ENCODE measurements around the gene PNLIPRP2.

PNLIPRP2 gene

DNA sequence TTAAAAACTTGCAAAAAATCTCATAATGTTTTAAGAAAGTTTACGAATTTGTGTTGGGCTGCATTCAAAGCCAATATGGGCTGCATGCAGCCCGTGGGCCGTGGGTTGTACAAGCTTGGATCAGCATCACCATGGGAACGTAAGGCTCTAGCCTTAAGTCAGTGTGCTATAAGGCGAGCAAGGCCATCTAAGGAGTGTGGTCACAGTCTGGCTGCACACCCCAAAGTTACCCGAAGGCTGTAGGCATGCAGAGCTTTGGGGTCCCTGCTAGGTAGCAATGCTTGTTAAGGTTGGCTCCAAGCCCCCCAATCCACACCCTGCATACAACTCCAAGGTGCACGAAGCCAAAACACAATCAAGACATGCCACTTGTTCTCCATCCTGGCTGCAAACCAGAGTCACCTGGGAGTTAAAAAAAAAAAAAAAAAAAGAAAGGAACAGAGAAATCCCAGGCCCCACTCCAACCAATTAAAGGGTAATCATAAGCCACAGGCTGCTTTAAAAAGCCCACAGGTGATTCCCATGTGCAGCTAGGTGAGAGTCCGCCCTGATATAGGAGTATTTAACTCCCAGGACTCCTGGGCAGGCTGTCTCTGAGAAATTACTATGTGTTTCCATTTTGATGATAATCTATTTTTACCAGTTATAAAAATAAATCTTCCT lies 8.5 kb upstream of the PNLIPRP2 start:
- in situ Hi-C loops (cut with MboI; ENCODE audit: low sequenced_read_pairs), result no loop called here

DNA sequence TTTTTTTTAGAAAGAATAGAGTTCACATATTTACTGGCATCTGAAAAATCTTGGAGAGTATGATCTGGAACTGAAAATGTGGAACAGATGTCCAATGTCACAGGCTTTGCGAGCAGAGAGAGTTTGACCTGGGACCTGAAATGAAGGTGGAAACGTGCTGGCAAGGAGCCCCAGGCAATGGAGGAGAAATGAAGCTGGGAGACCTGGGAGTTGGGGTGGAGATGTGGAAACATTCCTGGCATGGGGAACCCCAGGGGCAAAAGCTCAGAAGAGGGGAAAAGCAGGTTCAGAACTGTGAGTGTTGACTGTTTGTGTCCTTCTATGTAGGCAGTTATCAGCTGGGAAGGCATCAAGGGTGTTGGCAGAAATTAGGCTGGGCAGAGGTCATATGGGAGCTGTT lies 7.3 kb upstream of the PNLIPRP2 start:
- in situ Hi-C loops (cut with MboI; ENCODE audit: low sequenced_read_pairs), result no loop called here

DNA sequence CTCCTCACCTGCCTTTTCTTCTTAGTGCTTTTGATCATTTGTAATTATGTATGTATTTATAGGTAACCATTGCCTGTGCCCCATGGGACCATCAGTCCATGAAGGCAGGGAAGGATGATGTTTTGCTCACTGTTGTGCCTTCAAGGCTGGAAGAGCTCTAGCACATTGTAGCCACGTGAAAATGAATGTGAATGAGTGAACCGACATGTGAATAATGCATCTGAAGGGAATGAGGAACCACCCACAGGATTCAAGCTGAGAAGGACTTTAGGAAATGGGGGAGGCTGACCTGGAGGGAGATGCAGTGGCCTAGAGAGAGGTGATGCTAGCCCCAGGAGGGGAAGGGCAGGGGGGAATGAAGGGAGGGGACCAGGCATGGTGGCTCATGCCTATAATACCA lies 6.0 kb upstream of the PNLIPRP2 start:
- in situ Hi-C loops (cut with MboI; ENCODE audit: low sequenced_read_pairs), result no loop called here

DNA sequence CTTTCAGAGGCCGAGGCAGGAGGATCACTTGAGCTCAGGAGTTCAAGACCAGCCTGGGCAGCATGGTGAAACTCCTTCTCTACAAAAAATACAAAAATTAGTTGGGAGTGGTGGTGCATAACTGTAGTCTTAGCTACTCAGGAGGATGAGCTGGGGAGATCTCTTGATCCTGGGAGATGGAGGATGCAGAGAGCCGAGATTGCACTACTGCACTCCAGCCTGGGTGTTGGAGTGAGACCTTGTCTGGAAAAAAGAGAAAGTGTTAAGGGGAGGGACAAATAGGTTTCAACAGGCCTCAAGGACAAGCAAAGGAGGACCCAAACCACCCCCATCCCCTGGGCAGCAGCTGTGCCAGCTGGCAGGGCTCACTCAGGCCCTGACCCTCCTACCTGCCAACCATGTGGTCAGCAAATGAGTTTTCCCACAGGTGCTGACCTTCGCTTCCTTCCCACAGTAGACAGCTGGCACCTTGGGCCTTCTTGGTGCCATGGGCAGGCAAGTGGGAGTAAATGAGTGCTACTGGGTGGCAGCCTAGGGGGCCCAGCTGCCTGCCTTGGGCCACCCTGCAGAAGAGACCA lies 5.5 kb upstream of the PNLIPRP2 start:
- in situ Hi-C loops (cut with MboI; ENCODE audit: low sequenced_read_pairs), result no loop called here

DNA sequence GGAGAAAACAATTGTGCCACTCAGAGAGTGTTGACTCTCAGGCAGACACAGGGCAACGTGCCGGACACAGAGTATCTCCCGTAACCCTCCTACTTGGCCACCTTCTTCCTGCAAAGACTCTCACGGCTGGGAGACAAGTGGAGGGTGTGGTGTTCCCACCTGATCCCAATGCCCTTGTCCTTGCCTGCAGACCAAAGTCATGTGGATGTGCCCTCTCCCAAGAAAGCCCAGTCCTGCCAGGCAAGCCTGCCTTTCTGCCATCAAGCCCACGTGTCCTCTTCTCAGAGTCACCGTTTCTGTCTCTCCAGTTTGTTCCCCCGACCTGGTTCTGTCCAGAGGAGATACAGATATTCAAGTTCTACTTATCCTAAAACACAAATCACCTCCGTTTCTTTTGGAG lies 723 bp downstream of the PNLIPRP2 start:
- in situ Hi-C loops (cut with MboI; ENCODE audit: low sequenced_read_pairs), result no loop called here

DNA sequence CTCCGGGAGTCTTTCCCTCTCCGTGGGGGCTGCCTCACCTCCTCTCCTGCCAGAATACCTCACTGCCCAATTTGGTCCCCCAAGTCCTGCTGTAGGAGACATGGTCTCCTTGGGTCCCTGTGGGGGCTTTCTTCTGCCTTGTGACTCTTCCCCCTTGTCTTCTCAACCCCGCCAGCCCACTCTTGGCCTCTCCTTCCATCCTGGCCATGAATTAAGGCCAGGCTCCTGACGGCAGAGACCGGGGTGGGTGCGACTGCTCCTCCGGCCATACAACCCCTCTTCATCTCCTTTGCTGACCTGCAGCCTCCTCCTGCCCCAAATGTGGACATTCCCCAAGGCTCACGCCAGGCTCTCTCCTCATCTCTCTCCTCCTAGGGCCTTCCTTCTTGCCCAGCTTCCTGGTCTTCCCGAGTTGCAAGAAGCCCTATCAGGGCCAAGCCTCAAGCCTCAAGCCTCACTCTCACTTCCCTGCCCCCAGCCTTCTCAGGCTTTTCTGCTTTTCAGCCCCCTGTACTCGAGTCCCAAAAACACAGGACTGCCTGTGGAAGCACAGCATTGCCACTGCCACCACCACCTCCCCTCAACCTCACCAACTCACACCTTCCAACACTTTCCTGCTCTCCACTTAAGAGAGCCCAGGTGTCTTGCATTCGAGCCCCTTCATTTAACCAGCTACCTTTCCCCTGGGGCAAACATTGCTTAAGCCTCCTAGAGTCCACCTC lies 1.3 kb downstream of the PNLIPRP2 start:
- in situ Hi-C loops (cut with MboI; ENCODE audit: low sequenced_read_pairs), result no loop called here

DNA sequence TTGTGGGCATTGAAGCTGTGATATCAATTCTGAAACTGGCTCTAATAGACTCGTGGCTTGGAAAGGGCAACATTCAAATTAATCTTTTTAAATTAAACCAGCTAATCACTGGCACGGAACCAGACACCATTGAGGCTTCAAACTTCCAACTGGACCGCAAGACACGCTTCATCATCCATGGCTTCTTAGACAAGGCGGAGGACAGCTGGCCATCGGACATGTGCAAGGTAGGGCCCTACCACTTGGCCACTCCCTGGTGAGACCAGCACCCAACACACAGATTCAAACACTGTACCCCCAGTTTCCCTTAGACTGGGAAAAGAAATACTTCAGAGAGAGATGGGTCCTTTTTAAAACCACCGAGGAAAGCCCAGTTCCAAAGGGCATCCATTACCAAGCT lies 5.1 kb downstream of the PNLIPRP2 start:
- in situ Hi-C loops (cut with MboI; ENCODE audit: low sequenced_read_pairs), result no loop called here

DNA sequence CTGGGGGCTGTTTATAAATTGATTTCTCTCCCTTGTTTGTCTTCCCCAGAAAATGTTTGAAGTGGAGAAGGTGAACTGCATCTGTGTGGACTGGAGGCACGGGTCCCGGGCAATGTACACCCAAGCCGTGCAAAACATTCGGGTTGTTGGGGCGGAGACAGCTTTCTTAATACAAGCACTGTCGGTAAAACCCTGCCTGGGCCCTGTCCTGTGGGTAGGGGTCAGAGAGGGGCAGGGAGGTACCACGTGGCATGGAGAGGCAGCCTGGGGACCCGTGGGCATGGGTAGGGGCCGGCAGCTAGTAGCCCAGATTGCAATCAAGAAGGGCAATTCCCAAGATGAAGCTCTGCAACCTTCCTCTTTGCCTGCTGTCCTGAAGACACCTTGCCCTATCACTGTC lies 6.1 kb downstream of the PNLIPRP2 start:
- in situ Hi-C loops (cut with MboI; ENCODE audit: low sequenced_read_pairs), result no loop called here

DNA sequence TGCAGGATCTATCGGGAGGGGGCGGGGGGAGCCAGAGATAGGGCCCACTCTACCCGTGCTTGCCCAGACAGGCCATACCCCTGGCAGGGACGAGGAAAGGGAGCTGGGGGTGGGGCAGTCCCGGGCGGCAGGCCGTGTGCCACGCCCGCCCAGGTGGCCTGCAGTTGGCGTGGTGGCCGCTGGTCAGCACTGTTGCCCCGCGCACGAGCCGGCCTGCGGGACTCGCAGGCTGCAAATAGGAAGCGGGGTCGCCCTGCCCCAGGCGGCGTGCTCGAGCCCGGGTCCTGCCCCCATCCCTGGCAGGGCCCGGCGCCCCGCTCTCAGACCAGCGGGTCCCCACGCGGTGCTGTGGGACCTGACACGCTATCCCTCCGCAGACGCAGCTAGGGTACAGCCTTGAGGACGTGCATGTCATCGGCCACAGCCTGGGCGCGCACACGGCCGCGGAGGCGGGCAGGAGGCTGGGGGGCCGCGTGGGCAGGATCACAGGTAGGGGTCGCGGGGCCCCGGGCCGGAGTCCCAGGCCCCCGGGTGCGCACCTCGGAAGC lies 6.7 kb downstream of the PNLIPRP2 start:
- in situ Hi-C loops (cut with MboI; ENCODE audit: low sequenced_read_pairs), result no loop called here

DNA sequence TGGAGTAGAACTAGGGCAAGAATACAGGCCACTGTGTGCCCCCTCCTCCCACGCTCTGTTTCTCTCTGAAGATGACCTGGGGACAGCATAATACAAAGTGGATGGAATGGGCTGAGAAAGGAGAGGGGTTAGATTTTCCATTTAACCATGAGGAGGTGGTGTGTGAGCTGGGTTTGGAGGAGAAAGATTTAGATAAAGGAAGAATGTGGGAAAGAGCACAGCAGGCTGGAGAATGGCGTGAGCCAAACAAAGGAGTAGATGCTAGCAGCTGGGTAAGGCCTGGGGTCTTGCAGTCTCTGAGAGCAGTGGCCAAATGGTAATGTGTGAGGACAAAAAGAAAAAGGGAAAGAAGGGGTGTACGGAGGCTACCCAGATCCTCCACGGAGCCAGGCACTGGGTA lies 8.6 kb downstream of the PNLIPRP2 start:
- in situ Hi-C loops (cut with MboI; ENCODE audit: low sequenced_read_pairs), result no loop called here

DNA sequence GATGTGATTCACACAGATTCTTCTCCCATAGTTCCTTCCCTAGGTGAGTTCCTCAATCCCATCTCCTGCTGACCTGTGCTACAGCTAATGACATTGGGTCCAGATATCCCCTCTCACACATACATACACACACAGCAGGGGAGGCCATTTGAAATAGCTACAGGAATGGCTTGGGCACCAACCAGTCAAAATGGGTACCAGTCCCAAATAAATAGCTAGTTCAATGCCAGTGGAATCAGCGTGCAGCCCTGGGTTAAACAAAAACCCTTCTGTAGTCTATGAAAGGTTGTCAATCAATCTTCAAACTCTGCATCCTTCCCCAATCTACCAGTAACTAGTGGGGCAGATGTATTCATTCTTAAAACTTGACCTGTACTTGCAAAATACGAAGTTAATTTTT lies 9.3 kb downstream of the PNLIPRP2 start:
- in situ Hi-C loops (cut with MboI; ENCODE audit: low sequenced_read_pairs), result no loop called here

DNA sequence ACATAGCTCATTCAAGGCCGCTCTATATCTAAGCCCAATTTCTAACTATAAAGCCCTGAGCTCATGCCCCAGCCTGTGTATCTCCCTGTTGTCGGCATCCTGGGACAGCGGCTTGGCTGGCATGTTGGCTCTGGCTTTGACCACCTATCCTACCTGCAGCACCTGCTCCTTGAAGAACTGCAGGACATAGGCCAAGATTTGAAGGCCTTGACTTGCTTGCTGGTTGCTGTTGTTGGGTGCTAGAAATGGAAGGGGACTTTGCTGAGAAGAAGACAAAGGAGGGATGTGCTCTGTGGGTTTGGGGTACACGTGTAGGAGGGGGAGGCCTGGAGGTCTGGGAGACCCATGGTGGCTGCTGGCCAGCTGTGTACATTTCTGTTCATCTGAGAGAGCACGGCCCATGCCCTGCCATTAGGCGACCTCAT lies 11.1 kb downstream of the PNLIPRP2 start:
- in situ Hi-C loops (cut with MboI; ENCODE audit: low sequenced_read_pairs), result no loop called here

DNA sequence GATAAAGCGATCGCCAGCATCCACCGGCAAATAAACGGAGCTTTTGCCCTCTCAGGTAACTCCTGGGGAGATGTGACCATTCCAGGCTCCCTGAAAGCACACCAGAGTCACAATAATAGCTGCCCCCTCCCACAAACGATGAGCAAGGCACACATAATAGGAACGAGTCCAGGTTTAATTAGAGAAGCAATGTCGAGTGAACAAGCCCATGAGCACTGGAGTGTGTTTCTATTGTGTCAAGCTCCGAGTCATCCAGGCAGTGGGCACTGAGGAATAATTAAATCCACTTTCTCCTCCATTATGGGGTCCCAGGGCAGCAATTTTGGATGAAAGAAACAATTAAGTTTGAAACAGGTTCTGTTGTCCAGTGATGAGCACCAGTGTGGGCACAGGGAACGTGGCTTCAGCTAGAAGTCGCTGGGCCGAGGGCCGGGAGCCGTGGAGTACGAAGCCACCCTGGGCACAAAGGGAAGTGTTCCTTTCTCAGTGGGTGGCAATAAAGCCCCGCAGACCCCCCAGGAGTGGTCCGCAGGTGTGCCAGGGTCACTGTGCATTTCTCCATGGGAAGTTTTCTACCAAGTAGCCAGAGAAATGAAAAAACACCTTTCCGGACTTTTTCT lies 12.0 kb downstream of the PNLIPRP2 start:
- in situ Hi-C loops (cut with MboI; ENCODE audit: low sequenced_read_pairs), result no loop called here

DNA sequence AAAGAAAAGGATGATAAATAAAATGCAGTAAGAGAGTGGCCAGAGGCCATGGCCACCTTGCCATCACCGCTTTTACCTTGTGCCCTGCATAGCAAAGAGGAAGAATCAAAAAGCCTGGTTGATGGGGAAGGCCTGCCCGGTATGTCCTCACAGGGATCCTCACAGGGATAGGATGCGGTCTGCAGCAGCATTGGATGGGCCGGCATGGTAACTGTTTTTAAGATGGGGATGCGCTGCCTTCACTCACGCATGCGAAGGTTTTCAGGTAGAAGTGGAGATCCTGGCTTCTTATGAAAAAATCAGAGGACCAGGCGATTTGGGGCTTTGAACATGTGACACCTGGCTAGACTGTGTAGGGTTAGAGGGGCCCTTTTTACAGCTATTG lies 12.5 kb downstream of the PNLIPRP2 start:
- in situ Hi-C loops (cut with MboI; ENCODE audit: low sequenced_read_pairs), result no loop called here

DNA sequence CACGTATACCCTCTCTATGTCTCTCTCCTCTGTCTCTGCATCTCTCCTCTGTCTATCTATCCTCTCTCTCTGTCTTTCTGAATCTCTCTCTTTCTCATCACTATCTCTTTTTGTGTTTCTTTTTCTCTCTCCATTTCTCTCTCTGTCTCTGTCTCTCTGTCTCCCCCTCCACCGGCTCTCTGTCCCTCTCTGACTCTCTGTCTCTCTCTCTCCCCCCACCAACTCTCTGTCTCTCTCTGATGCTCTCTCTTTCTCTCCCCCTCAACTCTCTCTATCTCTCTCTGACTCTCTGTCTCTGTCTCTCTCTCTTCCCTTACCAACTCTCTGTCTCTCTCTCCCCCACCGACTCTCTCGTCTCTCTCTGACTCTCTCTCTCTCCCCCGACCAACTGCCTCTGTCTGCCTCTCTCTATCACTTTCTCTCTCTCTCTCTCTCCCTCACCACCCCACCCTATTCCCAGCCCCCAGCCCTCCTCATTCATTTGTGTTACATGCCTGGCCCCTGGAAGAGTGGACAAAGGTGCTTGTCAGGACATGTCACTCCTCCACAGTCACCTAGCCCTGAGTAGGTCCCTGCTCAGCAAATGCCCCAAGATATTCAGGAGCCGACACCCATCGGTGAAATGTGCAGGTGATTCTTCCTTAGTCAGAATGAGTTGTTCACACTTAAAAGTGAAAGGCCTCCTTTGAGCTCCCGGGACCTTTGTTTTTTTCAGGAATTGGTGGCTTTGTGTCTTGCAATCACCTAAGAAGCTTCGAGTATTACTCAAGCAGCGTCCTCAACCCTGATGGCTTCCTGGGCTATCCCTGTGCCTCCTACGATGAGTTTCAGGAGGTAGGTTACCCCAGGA lies 13.6 kb downstream of the PNLIPRP2 start:
- in situ Hi-C loops (cut with MboI; ENCODE audit: low sequenced_read_pairs), result no loop called here

DNA sequence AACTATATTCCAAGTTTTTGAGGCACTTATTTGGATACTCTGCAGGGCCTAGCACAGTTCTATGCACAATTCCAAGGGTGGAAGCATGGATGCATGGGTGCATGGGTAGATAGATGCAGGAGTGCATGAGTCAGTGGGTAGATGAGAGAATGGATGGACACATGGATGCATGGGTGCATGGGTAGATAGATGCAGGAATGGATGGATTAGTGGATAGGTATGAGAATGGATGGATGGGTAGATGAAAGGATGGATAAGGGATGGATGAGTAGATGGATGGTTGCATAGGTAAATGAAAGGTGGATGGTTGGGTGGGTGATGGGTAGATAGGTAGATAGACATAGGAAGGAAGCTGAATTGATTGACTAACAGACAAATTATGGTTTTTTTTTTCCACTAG lies 15.6 kb downstream of the PNLIPRP2 start:
- in situ Hi-C loops (cut with MboI; ENCODE audit: low sequenced_read_pairs), result no loop called here

DNA sequence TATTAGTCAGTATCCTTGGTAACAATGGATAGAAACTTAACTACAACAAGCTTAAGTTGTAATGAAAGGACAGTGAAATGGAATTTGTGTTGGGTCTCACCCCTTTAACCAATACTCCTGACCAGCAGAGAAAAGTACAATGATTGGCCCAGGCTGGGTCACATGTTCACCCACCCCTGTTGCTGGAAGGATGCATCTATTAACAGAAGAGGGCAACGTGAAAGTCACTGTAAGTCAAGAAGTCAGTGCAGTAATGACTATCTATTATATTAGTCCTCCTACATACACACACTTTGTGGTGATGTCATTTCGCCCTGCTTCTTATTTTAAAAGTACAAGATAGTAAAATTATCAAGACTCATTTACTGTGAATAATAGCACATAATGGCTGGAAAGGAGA lies 16.2 kb downstream of the PNLIPRP2 start:
- in situ Hi-C loops (cut with MboI; ENCODE audit: low sequenced_read_pairs), result no loop called here

DNA sequence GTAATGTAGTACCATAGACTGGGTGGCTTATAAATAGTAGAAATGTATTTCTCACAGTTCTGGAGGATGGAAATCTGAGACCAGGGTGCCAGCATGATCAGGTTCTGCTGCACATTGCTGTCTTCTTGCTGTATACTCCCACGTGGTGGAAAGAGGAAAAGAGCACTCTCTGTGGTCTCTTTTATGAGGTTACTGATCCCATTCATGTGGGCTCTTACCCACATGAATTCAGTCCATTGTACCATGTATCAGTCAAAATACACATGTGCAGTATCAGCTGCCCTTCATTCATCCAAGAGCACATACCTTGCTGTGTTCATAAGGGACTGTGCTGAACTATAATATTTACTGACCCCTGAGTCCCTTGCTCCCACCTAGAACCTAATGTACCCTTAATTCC lies 17.1 kb downstream of the PNLIPRP2 start:
- in situ Hi-C loops (cut with MboI; ENCODE audit: low sequenced_read_pairs), result no loop called here

DNA sequence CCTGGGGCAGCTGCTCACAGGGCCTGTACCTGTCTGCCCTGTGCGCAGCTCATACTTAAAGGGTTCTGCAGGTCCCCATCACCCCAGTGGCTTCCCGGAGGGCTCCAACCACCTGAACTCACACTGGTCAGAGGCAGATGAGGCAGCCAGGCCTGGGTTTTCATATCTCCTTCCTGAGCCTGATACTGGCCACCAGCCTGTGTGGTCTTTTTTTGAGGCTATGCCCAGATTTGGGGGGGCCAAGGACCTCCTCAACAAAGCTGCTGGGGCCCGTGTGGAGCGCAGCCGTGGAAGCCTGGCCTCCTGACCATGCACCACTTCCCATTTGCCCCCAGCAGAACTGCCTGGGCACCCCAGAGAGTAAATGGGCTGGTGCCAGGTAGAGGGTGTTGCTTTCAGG lies 25.7 kb downstream of the PNLIPRP2 start:
- in situ Hi-C loops (cut with MboI; ENCODE audit: low sequenced_read_pairs), result no loop called here

DNA sequence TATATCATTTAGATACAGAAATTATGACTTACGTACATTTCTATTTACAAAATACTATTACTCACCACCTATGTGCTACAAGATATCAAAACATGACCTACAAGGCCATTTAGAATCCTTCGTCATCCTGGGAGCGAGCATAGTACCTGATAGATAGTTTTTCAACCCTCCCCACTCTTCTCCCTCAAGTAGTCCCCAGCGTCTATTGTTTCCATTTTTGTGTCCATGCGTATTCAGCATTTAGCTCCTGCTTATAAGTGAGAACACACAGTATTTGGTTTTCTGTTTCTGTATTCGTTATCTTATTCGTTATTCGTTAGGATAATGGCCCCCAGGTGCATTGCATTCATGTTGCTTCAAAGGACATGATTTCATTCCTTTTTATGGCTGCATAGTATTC lies 28.1 kb downstream of the PNLIPRP2 start:
- in situ Hi-C loops (cut with MboI; ENCODE audit: low sequenced_read_pairs), result no loop called here

DNA sequence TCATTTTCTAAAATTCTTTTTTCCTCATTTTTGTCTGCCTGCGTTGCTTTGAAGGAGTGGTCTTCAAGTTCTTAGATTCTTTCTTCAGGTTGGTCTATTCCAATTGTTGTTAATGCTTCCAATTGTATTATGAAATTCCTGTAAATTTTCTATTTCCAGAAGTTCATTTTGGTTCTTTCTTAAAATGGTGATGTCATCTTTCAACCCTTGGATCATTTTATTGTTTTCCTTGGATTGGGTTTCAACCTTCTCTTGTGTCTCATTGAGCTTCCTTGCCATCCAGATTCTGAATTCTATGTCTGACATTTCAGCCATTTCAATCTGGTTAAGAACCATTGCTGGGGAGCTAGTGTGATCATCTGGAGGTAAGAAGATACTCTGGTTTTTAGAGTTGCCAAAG lies 33.1 kb downstream of the PNLIPRP2 start:
- in situ Hi-C loops (cut with MboI; ENCODE audit: low sequenced_read_pairs), result no loop called here
